ENCODE measurements around the gene CYP3A7. TPM values are rescaled to one million over a fixed set of nuclear protein-coding genes. Genes with fewer than 3 reads are reported as not detected.
A peak's percentile ranks its signal among the peaks of the same experiment; 100 is the strongest.

Gene CYP3A7
- total and polyA plus RNA-seq, 2 of the 13 experiments (the other 11 are each of a cell fraction or from before 2014, with no cell fraction given) = 5.8 to 6.4 TPM

- TF ChIP-seq, protein P1, sequence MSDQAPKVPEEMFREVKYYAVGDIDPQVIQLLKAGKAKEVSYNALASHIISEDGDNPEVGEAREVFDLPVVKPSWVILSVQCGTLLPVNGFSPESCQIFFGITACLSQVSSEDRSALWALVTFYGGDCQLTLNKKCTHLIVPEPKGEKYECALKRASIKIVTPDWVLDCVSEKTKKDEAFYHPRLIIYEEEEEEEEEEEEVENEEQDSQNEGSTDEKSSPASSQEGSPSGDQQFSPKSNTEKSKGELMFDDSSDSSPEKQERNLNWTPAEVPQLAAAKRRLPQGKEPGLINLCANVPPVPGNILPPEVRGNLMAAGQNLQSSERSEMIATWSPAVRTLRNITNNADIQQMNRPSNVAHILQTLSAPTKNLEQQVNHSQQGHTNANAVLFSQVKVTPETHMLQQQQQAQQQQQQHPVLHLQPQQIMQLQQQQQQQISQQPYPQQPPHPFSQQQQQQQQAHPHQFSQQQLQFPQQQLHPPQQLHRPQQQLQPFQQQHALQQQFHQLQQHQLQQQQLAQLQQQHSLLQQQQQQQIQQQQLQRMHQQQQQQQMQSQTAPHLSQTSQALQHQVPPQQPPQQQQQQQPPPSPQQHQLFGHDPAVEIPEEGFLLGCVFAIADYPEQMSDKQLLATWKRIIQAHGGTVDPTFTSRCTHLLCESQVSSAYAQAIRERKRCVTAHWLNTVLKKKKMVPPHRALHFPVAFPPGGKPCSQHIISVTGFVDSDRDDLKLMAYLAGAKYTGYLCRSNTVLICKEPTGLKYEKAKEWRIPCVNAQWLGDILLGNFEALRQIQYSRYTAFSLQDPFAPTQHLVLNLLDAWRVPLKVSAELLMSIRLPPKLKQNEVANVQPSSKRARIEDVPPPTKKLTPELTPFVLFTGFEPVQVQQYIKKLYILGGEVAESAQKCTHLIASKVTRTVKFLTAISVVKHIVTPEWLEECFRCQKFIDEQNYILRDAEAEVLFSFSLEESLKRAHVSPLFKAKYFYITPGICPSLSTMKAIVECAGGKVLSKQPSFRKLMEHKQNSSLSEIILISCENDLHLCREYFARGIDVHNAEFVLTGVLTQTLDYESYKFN (CRISPR knock-in tag; conservative IDR thresholded peaks at IDR 0.05) = peak; percentile 83
- TF ChIP-seq, protein P2, sequence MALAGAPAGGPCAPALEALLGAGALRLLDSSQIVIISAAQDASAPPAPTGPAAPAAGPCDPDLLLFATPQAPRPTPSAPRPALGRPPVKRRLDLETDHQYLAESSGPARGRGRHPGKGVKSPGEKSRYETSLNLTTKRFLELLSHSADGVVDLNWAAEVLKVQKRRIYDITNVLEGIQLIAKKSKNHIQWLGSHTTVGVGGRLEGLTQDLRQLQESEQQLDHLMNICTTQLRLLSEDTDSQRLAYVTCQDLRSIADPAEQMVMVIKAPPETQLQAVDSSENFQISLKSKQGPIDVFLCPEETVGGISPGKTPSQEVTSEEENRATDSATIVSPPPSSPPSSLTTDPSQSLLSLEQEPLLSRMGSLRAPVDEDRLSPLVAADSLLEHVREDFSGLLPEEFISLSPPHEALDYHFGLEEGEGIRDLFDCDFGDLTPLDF (CRISPR knock-in tag; IDR thresholded peaks at IDR 0.05) = no peak
- no peak for TF ChIP-seq PCBP1 (IDR thresholded peaks at IDR 0.05; ENCODE audit: borderline replicate concordance, low read depth, low read length)
- no peak for TF ChIP-seq ATF4 (CRISPR knock-in tag; IDR thresholded peaks at IDR 0.05)
- TF ChIP-seq IRF2 (CRISPR knock-in tag; IDR thresholded peaks at IDR 0.05) = 0 out of 2 replicates have a peak, but pooled peaks have one; percentile 15
- no peak for TF ChIP-seq CREB1 (IDR thresholded peaks at IDR 0.05)
- peak; percentile 53; the same call in 1 of the 2 replicates for TF ChIP-seq CREB1 (CRISPR knock-in tag; IDR thresholded peaks at IDR 0.05)
- TF ChIP-seq ZFX (CRISPR knock-in tag; IDR thresholded peaks at IDR 0.05; ENCODE audit: low read depth) = no peak
- TF ChIP-seq RBM22 (optimal IDR thresholded peaks at IDR 0.05; ENCODE audit: low read length) = no peak
- peak; percentile 43; the same call in 1 of the 2 replicates for TF ChIP-seq ETV5 (CRISPR knock-in tag; IDR thresholded peaks at IDR 0.05; ENCODE audit: borderline replicate concordance)
- no peak for TF ChIP-seq ZFP90 (CRISPR knock-in tag; IDR thresholded peaks at IDR 0.05; ENCODE audit: borderline replicate concordance)
- no peak for TF ChIP-seq MATR3 (CRISPR knock-in tag; IDR thresholded peaks at IDR 0.05)
- TF ChIP-seq BCL6 (CRISPR knock-in tag; IDR thresholded peaks at IDR 0.05) = peak; percentile 62; the same call in 1 of the 2 replicates
- TF ChIP-seq HMGA1 (CRISPR knock-in tag; conservative IDR thresholded peaks at IDR 0.05) = no peak
- peak; percentile 21; the same call in 1 of the 2 replicates for TF ChIP-seq ZNF749 (CRISPR knock-in tag; IDR thresholded peaks at IDR 0.05; ENCODE audit: borderline replicate concordance)
- no peak; a peak in 1 of 4 replicates for TF ChIP-seq KLF16 (CRISPR knock-in tag; IDR thresholded peaks at IDR 0.05)
- TF ChIP-seq MIXL1 (CRISPR knock-in tag; IDR thresholded peaks at IDR 0.05) = peak; percentile 86
- no peak for TF ChIP-seq THAP7 (CRISPR knock-in tag; IDR thresholded peaks at IDR 0.05)
- TF ChIP-seq SOX13 (IDR thresholded peaks at IDR 0.05) = no peak
- peak in 1 of 2 experiments; percentile 79; a peak in 2 of 4 replicates for TF ChIP-seq SOX13 (CRISPR knock-in tag; conservative IDR thresholded peaks at IDR 0.05 in 1 of 2, IDR thresholded peaks at IDR 0.05 in 1 of 2)
- TF ChIP-seq, protein P3, sequence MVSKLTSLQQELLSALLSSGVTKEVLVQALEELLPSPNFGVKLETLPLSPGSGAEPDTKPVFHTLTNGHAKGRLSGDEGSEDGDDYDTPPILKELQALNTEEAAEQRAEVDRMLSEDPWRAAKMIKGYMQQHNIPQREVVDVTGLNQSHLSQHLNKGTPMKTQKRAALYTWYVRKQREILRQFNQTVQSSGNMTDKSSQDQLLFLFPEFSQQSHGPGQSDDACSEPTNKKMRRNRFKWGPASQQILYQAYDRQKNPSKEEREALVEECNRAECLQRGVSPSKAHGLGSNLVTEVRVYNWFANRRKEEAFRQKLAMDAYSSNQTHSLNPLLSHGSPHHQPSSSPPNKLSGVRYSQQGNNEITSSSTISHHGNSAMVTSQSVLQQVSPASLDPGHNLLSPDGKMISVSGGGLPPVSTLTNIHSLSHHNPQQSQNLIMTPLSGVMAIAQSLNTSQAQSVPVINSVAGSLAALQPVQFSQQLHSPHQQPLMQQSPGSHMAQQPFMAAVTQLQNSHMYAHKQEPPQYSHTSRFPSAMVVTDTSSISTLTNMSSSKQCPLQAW (CRISPR knock-in tag; IDR thresholded peaks at IDR 0.05) = 0 out of 2 replicates have a peak, but pooled peaks have one; percentile 43
- peak; percentile 77; the same call in 1 of the 2 replicates for TF ChIP-seq FOXJ3 (CRISPR knock-in tag; IDR thresholded peaks at IDR 0.05; ENCODE audit: borderline replicate concordance)
- no peak for TF ChIP-seq SSRP1 (CRISPR knock-in tag; IDR thresholded peaks at IDR 0.05)
- peak; percentile 83; the same call in 1 of the 2 replicates for TF ChIP-seq HMG20A (CRISPR knock-in tag; IDR thresholded peaks at IDR 0.05; ENCODE audit: borderline replicate concordance)
Observed at GRCh38 chr7:99772565-99772964, 37.6 kb upstream of the CYP3A7 start (continued).
